Measurements from ENCODE around the gene SPATA2.

- TF ChIP-seq, protein P1, sequence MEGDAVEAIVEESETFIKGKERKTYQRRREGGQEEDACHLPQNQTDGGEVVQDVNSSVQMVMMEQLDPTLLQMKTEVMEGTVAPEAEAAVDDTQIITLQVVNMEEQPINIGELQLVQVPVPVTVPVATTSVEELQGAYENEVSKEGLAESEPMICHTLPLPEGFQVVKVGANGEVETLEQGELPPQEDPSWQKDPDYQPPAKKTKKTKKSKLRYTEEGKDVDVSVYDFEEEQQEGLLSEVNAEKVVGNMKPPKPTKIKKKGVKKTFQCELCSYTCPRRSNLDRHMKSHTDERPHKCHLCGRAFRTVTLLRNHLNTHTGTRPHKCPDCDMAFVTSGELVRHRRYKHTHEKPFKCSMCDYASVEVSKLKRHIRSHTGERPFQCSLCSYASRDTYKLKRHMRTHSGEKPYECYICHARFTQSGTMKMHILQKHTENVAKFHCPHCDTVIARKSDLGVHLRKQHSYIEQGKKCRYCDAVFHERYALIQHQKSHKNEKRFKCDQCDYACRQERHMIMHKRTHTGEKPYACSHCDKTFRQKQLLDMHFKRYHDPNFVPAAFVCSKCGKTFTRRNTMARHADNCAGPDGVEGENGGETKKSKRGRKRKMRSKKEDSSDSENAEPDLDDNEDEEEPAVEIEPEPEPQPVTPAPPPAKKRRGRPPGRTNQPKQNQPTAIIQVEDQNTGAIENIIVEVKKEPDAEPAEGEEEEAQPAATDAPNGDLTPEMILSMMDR (IDR thresholded peaks at IDR 0.05; ENCODE audit: borderline replicate concordance, extremely low read depth, low read length, poor library complexity, severe bottlenecking) = no peak
- no peak for TF ChIP-seq EZH2 (IDR thresholded peaks at IDR 0.05; ENCODE audit: borderline replicate concordance, low read depth, low read length, severe bottlenecking)
These were observed 27.0 kb upstream of the SPATA2 start for GRCh38 chr20:49942303-49942702.

Data from DND-41 (cell line).